Effector memory CD4-positive, alpha-beta T cell (primary cell): ENCODE results near the gene IL1B.

Source experiments
- DNase-seq, 3 donors: peaks; one replicate each; pipeline ENCODE4 v3.0.0-alpha.2; 2020
- H3K27ac ChIP-seq: 2 replicates; pipeline ENCODE4 v1.7.0; 2013; ENCODE audit warnings: mild to moderate bottlenecking, low read length, moderate library complexity; ENCODE audit not compliant: insufficient read depth, poor library complexity, severe bottlenecking
- H3K27me3 ChIP-seq: replicated peaks from 2 replicates; pipeline ENCODE4 v1.7.0; 2013; ENCODE audit warnings: mild to moderate bottlenecking, low read length; ENCODE audit not compliant: insufficient read depth, control insufficient read depth, poor library complexity, severe bottlenecking
- H3K36me3 ChIP-seq: 2 replicates; pipeline ENCODE4 v1.7.0; 2013; ENCODE audit warnings: mild to moderate bottlenecking, low read length, moderate library complexity; ENCODE audit not compliant: control insufficient read depth, insufficient read depth
- H3K4me1 ChIP-seq: 2 replicates; pipeline ENCODE4 v1.7.0; 2013; ENCODE audit warnings: low read length, mild to moderate bottlenecking; ENCODE audit not compliant: control insufficient read depth, insufficient read depth, poor library complexity, severe bottlenecking
- H3K4me3 ChIP-seq: 2 replicates; pipeline ENCODE4 v1.7.0; 2013; ENCODE audit warnings: low read length, low read depth, mild to moderate bottlenecking; ENCODE audit not compliant: insufficient read depth, poor library complexity, severe bottlenecking
- H3K9me3 ChIP-seq: 2 replicates; pipeline ENCODE4 v1.7.0; 2013; ENCODE audit warnings: mild to moderate bottlenecking, low read length, moderate library complexity; ENCODE audit not compliant: control insufficient read depth

The IL1B gene

DNA sequence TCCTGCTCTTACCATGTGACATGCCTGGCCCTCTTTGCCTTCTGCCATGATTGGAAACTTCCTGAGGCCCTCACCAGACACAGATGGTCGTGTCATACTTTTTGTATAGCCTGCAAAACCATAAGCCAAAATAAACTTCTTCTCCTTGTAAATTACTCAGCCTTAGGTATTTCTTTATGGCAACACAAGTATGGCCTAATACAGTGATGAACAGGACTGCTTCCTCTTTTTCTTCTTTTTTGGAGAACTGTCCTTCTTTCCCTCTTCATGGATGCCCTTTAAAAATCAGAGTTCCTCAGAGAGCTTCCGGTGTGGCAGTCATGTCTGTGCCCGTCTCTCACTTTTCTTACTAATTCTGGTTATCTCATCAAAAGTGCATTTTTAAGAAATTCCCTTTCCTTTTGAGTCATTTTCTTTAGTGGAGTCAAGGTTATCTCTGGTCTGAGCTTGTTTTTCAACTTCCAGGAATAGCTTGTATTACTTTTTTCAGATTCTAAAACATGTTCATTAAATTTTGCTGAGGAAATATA is 43.1 kb downstream of the IL1B start:
- no peaks in the 10 kb centered on the region for H3K4me1 ChIP-seq
- DNase-seq: no peak
- H3K27ac ChIP-seq: no peak overlapping the region

DNA sequence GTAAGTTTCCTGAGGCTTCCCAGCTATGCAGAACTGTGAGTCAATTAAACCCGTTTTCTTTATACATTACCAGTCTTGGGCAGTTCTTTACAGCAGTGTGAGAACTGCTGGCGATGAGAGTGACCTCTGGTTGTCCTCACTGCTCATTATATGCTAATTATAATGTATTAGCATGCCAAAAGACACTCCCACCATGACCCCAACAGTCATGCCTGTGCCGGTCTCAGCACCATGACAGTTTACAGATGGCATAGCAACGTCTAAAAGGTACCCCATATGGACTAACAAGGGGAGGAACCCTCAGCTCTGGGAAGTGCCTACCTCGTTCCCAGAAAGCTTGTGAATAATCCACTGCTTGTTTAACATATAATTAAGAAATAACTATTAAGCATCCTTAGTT is 44.2 kb downstream of the IL1B start:
- Histone ChIP-seq H3K4me3 (no peak overlapping the region), H3K4me1 (no peaks in the 10 kb centered on the region), H3K27ac (no peak overlapping the region), H3K27me3 (no peaks in the 10 kb centered on the region), H3K36me3 (no peaks in the 10 kb centered on the region), H3K9me3 (no peaks in the 10 kb centered on the region)
- no peak for DNase-seq

More for the DNA sequence above, 43.1 kb downstream of the IL1B start:
- no peaks in the 10 kb centered on the region for H3K36me3 ChIP-seq
- H3K4me3 ChIP-seq: no peak overlapping the region
- no peaks in the 10 kb centered on the region for H3K27me3 ChIP-seq
- H3K9me3 ChIP-seq: no peaks in the 10 kb centered on the region

DNA sequence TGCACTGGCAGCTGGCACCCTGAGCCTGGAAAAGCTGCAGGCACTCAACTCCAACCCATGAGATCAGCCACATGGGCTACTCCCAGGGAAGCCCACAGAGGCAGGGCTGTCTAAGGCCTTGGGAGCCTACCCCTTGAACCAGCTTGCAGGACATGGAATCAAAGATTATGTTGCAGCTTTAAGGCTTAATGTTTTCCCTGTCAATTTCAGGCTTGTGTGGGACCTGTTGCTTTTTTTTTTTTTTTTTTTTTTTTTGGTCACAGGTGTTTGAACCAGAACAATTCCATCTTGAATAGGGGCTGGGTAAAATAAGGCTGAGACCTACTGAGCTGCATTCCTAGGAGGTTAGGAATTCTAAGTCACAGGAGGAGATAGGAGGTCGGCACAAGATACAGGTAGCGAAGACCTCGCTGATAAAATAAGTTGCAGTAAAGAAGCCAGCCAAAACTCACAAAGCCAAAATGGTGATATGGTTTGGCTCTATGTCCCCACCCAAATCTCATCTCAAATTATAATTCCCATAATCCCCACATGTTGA is 44.8 kb downstream of the IL1B start:
- Histone ChIP-seq H3K27ac (no peak overlapping the region), H3K36me3 (no peaks in the 10 kb centered on the region), H3K4me1 (no peaks in the 10 kb centered on the region), H3K4me3 (no peak overlapping the region), H3K27me3 (no peaks in the 10 kb centered on the region), H3K9me3 (no peaks in the 10 kb centered on the region)
- DNase-seq: no peak

DNA sequence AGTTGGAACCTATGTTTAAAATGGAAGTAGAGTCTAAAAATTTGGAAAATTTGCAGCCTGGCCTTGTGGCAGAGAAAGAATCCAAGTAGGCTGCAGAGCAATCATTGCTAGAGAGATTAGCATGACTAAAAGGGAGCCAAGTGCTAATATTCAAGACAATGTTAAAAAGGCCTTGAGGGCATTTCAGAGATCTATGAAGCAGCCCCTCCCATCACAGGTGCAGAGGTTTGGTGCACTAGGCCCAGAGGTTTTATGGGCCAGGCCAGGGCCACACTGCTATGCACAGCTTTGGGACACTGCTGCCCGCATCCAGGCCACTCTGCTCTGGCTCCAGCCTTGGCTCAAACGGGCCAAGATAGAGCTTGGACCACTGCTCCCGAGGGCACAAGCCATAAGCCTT is 45.6 kb downstream of the IL1B start:
- Histone ChIP-seq H3K27me3 (no peaks in the 10 kb centered on the region), H3K4me1 (no peaks in the 10 kb centered on the region), H3K36me3 (no peaks in the 10 kb centered on the region), H3K4me3 (no peak overlapping the region), H3K9me3 (no peaks in the 10 kb centered on the region), H3K27ac (no peak overlapping the region)
- DNase-seq: no peak

DNA sequence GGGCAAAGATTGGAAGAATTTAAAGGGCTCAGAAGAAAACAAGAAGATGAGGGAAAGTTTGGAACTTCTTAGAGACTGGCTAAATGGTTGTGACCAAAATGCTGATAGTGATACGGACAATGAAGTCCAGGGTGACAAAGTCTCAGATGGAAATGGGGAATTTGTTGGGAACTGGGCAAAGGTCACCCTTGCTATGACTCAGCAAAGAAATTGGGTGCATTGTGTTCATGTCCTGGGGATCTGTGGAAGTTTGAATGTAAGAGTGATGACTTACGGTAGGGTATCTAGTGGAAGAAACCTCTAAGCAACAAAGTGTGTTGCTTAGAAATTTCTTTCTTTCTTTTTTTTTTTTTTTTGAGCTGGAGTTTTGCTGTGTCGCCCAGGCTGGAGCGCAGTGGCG is 46.3 kb downstream of the IL1B start:
- Histone ChIP-seq H3K4me1 (no peaks in the 10 kb centered on the region), H3K4me3 (no peak overlapping the region), H3K36me3 (no peaks in the 10 kb centered on the region), H3K27me3 (no peaks in the 10 kb centered on the region), H3K27ac (no peak overlapping the region), H3K9me3 (no peaks in the 10 kb centered on the region)
- DNase-seq: no peak

DNA sequence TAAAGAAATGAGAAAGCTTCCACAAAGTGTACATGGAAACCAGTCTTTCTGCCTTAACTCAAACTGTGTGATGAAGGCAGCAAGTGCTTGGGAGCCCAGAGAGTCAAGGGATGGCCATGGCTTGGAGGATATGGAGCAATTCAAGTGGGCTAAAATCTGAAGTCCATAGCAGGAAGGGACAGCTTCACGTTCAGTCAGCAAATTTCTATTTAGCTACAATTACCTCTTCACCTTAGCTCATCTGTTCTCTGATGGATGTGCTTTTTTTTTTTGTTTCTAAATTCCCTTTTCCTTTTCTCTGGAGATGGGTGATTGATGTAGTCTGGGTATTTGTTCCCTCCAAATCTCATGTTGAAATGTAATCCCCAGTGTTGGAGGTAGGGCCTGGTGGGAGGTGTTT is 47.4 kb downstream of the IL1B start:
- no peaks in the 10 kb centered on the region for H3K27me3 ChIP-seq
- no peak overlapping the region for H3K4me3 ChIP-seq
- no peaks in the 10 kb centered on the region for H3K9me3 ChIP-seq
- H3K36me3 ChIP-seq: no peaks in the 10 kb centered on the region
- H3K4me1 ChIP-seq: no peaks in the 10 kb centered on the region
- no peak for DNase-seq
- no peak overlapping the region for H3K27ac ChIP-seq

DNA sequence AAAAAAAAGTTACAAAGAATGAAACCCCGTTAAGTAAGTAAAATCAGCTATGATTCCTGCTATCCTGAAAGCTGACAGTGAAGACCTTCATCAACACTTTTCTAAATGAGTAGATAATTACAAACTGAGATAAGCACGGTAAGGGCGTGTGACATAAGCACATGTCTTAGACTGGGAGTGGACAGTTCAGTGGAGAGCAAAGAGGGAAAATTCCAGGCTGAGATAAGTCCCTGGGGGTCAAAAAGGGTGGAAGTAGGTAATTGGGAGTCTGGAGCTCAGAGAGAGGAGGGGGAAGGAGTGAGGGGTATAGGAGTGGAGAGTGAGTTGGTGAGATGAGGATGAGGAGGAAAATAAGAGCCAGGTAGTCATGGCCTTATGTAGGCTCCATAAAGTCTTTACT is 47.9 kb downstream of the IL1B start:
- Histone ChIP-seq H3K4me1 (no peaks in the 10 kb centered on the region), H3K27me3 (no peaks in the 10 kb centered on the region), H3K9me3 (no peaks in the 10 kb centered on the region), H3K4me3 (no peak overlapping the region), H3K36me3 (no peaks in the 10 kb centered on the region), H3K27ac (no peak overlapping the region)
- DNase-seq: no peak

DNA sequence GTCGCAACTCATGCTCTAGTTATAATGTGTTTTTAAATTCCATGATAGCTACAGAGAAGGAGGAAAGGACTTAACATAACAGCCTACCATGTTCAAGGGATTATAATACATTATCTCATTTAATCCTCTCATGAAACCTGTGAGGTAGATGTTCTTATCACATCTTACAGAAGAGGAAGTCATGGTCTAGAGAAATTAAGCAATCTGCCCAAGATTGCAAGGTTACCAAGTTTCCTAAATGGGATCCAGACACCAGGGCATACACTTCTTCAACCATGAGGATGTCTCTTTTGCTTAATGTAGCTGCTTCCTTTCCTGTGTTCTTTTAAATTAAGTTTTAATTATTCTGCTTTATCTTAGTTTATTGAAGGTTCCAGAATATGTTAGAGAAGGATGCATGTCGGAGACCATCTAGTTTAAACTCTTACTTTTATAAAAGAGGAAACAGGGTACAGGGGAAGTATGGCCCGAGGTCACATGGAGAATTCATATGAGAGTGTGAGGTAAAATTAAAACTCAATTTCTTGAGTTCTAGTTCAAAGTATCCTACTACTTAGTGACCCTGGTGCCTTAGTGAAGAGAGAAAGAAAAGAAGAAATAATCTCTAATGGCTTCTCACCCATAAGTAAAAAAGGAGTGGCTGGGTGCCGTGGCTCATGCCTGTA is 48.7 kb downstream of the IL1B start:
- Histone ChIP-seq H3K4me1 (no peaks in the 10 kb centered on the region), H3K36me3 (no peaks in the 10 kb centered on the region), H3K9me3 (no peaks in the 10 kb centered on the region), H3K27me3 (no peaks in the 10 kb centered on the region), H3K4me3 (no peak overlapping the region), H3K27ac (no peak overlapping the region)
- DNase-seq: no peak

DNA sequence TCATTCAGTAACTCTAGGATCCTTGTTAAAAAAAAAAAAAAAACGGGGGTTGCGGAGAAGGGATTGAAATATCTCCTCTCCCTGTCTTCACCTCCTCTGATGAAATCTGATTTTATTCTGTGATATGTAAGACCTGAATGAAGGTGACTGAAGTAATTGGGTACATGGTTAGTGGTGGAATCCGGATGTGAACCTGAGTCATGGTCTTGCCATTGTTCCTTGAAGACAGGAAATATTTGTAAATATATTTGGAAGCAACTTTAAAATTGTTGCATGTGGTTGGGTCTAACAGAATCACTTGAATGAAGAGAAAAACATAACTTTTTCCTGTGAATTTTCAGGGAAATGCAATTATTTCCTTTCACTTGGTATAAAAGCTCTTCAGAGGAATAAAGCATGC is 49.3 kb downstream of the IL1B start:
- Histone ChIP-seq H3K27me3 (no peaks in the 10 kb centered on the region), H3K4me3 (no peak overlapping the region), H3K36me3 (no peaks in the 10 kb centered on the region), H3K4me1 (no peaks in the 10 kb centered on the region), H3K27ac (no peak overlapping the region), H3K9me3 (no peaks in the 10 kb centered on the region)
- no peak for DNase-seq

DNA sequence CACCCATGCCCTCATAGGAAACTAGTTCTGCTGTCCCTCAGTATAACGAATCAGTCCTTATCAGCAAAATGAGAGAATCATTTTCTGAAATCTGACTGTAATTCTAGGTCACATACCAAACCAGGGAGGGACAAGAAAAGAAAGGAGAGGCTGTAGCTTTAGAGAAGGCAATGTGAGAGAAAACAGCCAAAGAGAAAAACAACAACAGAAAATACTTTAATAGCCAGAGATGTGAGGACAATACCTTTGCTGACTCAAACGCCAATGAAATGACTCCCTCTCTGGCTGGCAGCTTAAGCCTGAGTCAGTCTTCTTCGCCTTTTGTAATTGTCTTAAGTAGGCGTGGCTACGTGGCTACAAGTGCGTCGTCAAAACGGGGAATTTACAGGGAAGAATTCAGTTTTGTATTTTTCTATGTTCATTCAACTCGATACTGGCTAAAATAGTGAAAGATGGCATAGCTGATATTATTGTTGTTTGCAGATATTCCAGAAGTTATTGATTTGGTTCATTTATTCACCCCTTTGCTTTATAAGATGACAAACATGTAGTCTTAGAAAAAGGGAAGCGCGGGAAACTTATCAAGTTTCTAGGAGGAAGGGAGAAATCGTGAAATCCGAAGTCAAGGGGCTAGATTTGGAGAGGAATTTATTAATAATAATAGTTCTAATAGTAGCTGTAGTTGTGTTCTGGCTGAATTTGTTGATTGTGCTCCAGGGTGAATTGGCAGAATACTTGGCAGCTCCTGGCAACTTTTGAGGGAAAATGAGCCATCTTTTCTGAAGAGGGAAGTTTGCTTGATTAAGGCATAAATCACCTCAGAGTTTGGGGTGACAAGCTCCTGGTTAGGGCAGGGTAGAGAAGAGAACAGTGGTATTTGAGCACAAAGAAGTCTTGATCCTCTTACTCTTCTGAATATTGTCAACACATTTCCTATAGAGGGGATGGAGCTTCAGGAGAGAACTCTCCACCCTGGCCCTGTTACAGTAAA is 52.1 kb downstream of the IL1B start, which contains the start of gene IL1A:
Gene IL1A, minus strand, starts transcription at position 295 of the 991 bp plus-strand sequence. CDS start 723 bp downstream, outside the sequence.
- no peaks in the 10 kb centered on the region for H3K9me3 ChIP-seq
- no peak for DNase-seq
- no peak within 1 kb of the TSS for H3K27ac ChIP-seq
- no peaks in the 10 kb centered on the region for H3K27me3 ChIP-seq
- H3K4me1 ChIP-seq: no peaks in the 10 kb centered on the region
- no peak within 1 kb of the TSS for H3K4me3 ChIP-seq
- H3K36me3 ChIP-seq: no peaks in the 10 kb centered on the region
